Measurements from ENCODE around the gene ADRB2.

DNA sequence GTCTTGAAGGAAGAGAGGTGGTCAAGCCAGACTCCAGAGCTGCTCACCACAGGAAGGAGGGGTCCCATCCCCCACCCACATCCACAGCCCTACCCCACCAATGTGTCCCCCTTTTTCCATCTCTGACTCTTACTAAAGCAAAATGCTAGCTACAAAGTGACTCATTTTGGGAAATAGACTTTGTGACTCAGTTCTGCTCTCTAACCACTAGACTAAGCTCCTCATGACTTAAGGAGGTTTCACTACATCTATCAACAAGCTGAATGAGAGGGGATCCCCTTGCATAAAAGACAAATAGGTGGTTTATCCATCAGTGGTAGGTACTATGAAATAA, 35.1 kb upstream of the ADRB2 start:
- no peak for TF ChIP-seq EZH2 (IDR thresholded peaks at IDR 0.05; ENCODE audit: borderline replicate concordance, low read length)
- TF ChIP-seq, protein P1, sequence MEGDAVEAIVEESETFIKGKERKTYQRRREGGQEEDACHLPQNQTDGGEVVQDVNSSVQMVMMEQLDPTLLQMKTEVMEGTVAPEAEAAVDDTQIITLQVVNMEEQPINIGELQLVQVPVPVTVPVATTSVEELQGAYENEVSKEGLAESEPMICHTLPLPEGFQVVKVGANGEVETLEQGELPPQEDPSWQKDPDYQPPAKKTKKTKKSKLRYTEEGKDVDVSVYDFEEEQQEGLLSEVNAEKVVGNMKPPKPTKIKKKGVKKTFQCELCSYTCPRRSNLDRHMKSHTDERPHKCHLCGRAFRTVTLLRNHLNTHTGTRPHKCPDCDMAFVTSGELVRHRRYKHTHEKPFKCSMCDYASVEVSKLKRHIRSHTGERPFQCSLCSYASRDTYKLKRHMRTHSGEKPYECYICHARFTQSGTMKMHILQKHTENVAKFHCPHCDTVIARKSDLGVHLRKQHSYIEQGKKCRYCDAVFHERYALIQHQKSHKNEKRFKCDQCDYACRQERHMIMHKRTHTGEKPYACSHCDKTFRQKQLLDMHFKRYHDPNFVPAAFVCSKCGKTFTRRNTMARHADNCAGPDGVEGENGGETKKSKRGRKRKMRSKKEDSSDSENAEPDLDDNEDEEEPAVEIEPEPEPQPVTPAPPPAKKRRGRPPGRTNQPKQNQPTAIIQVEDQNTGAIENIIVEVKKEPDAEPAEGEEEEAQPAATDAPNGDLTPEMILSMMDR (IDR thresholded peaks at IDR 0.05; ENCODE audit: low read length) = no peak
